ENCODE measurements around the gene CEP350.
"Not testable (repeated sequence)": the region's sequence is repeated elsewhere in the genome, so short reads cannot be mapped to it uniquely, and the experiment has no call there.

Gene CEP350

DNA sequence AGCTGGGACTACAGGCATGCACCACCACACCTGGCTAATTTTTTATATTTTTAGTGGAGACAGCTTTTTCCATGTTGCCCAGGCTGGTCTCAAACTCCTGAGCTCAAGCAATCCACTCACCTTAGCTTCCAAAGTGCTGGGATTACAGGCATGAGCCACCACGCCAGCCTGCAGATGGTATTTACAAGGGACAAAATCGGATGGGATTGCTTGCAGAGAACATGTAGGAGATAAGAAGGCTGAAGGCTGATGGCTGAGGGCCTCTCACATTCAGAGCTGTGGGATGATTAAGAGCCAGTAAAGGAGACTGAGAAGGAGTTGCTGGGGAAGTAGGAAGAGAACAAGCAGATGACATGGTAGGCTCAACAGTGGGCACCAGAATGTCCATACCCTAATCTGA, 176.0 kb downstream of the CEP350 start:
- no peak for DNase-seq

DNA sequence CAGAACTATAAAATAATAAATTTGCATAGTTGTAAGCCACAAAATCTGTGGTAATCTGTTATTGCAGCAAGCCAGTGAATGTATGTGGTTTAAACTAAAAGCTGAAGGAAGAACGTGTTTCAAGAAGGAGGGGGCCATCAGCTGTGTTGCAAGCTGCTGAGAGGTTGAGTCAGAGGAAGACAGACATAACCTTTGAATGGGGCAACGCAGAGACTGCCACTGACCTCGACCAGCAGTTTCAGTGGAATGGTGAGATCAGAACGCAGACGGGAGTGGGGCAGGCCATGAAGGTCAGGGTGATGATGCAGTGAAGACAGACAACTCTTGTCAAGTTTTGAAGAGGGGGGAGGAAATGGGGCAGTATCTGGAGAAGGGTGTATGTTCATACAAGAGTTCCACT, 176.9 kb downstream of the CEP350 start:
- DNase-seq, result no peak

DNA sequence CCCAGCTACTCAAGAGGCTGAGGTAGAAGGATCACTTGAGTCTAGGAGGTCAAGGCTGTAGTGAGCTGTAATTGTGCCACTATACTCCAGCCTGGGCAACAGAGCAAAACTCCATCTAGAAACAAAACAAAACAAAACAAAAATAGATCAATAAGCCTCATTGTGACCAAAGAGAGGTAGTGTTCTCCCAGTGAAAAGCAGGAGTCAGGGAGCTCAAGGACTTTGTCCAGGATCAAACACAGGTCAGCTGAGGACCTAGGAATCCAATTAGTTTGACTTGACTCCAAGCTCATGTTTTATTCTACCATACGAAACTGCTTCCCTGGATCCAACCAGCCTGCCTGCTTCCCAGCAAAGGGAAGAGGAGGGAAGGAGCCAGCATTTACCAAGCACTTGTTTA, 178.6 kb downstream of the CEP350 start:
- no peak for DNase-seq

DNA sequence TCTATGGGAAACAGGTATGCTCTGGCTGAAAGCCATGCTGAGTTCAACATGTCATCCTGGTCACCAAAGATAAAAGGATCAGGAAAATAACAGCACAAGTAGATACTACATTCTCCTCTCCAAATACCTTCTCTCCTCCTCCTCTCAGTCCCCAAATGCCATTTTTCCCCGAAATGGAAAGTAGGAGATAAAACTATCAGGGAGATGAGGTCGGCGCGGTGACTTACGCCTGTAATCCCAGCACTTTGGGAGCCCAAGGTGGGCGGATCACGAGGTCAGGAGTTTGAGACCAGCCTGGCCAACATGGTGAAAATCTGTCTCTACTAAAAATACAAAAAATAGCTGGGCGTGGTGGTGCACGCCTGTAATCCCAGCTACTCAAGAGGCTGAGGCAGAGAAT, 179.1 kb downstream of the CEP350 start:
- not testable (repeated sequence) for DNase-seq

DNA sequence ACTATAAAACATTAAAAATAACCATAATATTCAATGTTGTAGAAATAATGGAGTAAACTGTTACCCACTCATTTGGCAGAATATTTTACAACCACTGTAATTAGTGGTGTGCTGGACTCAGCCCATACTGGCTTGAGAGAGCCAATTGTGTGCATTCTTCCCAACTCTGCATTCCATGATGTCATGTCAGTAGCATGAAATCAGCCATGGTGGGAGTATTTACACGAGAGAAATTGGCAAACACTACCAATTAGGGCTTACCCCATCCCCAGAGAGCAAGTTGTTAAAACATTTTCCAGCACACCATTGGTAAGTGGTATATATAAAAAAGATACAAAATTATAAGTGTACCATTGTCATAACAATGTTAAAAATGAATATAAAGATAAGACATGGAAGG, 180.9 kb downstream of the CEP350 start:
- no peak for DNase-seq

DNA sequence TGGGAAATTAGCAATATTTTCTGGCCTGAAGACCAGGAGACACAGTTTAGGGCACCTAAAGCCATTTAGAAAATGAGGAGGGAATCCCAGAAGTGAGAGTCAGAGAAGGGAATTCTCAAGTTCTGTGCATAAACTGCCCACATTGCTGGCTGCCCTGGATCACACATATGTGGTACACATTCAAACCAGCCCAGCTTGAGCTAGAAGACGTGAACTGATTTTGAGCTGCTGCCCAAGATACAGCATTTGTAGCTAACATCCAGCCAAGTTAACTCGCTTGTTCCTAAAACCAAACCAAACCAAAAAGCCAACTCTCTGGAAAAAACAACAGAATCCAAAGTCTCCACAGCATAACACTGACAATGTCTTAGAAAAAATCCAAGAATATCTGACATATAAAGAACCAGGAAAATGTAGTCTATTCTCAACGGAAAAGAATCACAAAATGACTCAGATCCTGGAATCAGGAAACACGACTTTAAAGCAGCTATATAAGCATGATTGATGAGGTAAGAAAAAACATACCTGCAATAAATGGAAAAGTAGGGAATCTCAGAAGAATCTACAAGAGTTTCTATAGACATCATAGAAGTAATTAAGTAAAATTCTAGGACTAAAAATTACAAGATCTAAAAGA, 181.8 kb downstream of the CEP350 start:
- DNase-seq, result no peak

DNA sequence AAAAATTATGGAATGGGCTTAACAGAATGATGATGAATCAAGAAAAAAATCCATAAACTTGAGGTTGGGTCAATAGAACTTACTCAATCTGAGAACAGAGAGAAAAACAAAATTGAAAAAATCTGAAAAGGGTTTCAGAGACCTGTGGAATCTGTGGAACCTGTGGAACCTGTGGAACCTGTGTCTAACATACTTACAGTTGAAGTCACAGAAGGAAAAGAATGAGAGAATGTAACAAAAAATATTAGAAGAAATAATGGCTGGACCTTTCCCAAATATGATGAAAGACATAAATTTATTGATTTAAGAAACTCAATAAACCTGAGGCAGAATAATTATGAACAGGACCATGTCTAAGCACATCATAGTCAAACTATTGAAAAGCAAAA, 182.4 kb downstream of the CEP350 start:
- DNase-seq, result no peak

DNA sequence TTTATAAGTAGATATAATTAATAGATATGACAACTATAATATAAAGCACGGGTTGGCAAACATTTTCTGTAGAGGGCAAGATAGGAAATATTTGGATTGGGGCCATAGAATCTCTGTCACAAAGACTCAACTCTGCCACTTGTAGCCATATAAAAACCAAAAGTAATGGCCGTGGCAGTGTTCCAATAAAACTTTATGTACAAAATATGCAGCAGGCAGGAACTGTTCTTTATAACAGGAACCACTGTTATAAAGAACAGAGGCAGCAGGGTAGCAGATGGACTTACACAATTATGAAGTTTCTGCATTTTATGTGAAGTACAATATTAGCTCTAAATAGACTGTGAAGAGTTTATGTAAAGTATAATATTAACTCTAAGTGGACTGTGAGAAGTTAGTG, 183.2 kb downstream of the CEP350 start:
- no peak for DNase-seq

DNA sequence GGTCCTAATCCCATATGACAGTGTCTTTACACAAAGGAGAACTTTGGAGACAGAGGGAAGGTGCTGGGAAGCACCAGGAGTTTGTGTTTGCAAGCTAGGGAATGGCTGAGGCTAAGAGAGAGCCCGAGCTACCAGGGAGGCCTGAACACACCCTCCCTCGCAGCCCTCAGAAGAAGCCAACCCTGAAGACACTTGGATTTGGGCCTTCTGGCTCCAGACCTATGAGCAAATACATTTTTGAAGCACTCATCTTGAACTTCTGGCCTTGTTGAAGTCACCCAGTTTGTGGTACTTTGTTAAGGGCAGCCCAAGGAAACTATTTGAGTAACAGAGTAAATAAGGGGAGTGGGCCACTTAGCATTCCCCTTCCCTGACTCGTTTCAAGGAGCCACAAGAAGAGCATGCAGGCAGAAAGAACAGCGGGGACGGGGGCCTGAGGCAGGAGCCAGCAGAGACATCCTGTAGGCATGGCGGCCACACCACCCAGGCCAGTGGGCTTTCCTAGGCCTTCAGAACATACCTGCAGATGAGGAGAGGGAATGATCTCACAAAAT, 186.8 kb downstream of the CEP350 start:
- no peak for DNase-seq

DNA sequence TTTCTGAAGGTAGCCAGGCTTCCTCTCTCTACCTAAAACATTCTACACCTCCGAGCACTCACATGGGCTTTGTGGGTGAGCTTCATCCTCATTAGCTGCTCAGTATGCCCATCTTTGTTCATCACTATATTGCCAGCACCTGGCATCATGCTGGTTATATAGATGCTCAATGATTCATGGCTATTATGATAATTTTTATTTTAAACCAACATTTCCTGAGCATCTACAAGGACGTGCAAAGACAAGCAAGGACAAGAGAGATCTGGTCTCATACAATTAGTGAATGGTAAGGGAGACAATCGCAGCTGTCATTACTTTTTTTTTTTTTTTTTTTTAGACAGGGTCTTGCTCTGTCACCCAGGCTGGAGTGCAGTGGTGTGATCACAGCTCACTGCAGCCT, 188.7 kb downstream of the CEP350 start:
- no peak for DNase-seq

DNA sequence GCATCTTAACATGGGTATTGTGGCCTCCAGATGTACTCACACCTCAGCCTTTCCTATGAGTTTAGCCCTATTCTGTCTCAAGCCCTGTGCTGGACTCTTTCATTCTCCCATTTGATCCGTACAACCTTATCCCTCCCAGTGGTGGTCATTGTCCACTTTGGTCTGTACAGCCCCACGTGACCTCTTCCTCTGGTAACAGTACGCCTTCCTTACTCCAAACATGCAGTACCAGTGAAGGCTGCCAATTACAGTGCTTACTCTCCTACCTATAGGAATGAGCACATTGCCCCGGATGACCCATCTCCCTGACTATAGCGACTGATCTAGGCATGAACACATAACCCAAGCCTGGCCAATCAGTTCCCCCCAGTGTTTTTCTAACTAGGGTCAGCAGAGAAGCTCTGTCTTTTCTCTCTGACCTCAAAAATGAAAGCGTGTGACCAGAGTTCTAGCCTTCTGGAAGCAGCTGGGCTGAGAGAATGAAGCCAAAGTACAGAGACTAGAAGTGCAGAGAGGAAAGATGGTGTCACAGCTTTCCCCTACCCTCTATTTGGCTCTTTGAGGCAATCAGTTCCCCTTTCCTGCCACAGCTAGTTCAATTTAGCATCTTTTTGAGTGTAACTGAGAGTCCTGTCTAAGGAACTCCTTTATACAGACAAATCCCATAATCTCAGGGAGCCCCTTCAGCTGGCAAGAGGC, 190.2 kb downstream of the CEP350 start:
- no peak for DNase-seq

DNA sequence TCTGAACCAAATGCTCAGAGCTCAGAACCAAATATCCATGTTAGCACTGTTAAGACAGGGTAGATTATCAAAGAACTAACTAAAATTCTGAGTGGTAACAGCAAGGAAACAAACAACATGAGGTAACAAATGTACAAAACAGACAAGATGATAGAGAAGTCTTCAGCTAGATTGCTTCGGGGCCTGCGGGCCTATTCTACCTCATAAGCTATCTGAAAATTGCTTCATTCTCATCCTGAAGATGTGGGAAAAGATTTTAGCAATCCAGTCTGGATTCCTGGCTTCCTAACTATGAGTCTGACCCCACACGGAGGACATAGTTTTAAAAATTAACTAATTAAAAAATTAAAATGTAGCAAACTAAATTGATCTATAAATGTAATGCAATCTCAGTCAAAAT, 190.8 kb downstream of the CEP350 start:
- no peak for DNase-seq

DNA sequence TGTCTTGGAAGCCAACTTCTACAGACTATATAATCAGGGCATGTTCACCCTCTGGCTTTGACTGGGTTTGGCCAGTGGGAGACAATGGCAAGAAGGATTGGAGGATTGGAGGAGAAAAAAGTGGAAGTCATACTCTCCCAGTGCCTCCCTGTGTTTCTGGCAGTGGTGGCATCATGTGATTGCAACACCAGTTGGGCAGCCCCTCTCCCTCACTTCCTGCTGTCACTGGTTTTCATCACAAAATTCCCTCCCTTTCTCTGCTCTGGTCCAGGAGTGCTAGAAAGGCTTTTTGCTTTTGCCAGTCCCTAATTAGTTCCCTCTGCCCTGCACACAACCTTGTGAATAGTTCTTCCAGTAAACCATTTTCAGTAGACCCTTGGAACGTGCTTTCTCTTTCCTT, 196.4 kb downstream of the CEP350 start:
- no peak for DNase-seq

DNA sequence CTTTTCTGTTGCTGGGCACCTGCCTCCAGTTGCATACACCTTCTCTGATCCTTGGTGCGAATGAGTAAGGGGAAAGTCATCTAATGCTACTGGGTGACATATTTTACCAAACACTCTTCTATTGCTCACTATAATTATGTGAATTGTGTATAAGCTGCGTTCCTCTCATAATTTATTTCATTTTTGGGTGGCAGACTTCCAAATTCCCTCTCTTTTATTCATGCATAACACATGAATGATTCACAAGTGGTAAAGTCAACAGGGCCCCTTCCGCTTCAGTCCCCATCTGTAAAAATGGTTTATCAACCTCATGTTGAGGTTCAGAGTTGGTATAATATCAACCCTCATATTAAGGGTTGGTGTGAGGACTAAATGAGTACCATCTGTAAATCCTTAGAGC, 196.9 kb downstream of the CEP350 start:
- DNase-seq, result no peak

DNA sequence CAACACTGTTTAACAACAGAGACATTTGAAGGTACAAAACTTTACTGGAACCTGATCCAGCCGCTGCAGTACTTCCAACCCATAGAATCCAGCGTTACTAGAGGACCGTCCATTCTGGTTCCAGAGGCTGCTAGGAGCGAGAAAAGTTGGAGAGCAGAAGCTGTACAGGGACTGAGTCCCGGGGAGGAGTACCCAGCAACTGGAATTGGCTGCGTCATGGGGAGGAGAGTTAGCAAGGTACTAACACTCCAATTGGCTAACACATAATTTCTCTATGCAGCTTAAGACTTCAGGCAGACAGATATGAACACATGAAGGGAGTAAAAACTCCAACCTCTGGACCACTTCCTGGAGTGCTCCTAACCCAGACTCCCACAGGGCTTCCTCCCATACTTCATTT, 198.0 kb downstream of the CEP350 start:
- DNase-seq, result no peak

DNA sequence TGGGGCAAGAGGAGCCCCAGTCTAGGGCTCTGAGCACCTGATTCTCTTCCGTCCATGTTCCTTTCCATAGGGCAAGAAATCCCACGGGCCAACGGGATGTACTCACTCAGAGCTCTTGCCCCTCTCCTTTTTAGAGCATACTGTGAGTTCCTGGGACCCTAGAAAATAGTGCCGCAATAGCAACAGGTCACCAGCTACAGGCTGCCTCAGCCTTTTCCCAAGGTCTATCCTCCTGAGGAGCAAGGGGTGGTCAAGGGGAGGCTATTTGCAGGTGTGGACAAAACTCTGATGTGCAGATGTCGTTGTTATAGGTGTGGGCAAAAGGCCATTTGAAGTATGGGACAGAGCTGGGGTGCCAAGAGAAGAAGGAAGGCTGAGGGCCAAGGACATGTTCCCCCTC, 198.4 kb downstream of the CEP350 start:
- DNase-seq, result no peak

DNA sequence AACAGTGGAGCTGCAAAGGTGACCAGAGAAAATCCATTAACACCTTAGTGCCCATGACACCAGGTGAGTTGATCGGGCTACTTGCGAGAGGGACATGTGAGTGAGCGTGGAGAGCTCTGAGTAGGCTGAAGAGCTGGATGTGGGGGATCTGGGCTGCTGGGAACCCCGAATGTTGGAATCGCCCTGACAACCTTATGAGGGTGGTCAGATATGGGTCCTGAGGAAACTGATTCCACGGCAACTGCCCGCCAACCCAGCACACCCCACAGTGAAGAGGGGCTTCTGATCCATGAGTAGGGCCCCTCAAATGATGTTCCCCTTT, 199.4 kb downstream of the CEP350 start:
- DNase-seq, result peak; percentile 63

DNA sequence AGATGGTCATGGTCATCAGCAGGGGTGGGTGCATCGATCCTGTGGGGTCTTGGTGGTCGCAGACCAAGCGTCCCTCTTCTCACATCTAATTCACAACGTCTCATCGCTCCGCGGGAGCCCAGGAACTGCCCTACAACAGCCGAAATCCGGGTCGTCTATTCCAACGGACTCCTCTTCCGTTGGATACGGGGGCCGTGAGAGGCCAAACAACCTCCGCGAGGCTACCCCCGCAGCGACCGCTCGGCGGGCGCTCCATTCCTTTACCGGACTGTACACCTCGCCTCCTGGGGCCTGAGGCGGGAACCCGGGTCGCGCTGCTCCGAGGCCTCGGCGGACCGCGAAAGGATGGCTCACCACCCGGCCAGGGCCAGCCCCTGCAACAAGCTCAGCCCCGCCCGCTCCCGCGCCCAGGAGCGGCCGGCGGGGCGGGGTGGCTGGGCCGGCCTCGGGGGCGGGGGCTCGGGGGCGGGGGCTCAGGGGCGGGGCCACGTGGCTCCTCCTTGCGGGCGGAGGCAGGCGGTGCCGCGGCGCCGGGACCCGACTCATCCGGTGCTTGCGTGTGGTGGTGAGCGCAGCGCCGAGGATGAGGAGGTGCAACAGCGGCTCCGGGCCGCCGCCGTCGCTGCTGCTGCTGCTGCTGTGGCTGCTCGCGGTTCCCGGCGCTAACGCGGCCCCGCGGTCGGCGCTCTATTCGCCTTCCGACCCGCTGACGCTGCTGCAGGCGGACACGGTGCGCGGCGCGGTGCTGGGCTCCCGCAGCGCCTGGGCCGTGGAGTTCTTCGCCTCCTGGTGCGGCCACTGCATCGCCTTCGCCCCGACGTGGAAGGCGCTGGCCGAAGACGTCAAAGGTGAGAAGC, 199.9 kb downstream of the CEP350 start, which contains the start of gene QSOX1:
QSOX1 (plus strand) TSS at position 545 of the 857 bp plus-strand sequence; CDS start at position 584, 39 bp downstream.
- DNase-seq, result peak; percentile 91

DNA sequence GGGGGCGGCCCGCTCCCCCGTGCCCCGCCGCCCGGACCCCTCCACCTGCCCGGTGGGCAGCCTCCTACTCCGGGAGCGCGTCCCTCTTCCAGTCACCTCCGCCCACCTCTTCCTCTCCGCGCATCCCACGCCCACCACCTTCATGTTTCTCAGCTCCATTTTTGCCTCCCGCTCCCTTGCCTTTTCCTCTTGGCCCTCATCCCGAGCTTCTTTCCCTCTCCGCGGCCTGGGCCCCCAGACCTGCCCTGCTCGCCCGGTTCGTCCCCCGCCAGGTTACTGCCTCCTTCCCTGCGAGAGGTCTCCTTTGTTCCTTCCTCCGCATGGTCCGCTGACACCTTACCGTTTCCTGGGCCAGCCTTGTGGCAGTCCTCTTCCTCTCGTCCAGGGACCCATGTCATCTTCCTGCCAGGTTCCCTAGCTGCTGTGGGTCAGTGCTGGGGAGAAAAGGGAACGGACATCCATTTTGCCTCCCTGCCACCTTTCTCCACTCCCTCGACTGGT, 200.6 kb downstream of the CEP350 start:
- DNase-seq, result no peak

DNA sequence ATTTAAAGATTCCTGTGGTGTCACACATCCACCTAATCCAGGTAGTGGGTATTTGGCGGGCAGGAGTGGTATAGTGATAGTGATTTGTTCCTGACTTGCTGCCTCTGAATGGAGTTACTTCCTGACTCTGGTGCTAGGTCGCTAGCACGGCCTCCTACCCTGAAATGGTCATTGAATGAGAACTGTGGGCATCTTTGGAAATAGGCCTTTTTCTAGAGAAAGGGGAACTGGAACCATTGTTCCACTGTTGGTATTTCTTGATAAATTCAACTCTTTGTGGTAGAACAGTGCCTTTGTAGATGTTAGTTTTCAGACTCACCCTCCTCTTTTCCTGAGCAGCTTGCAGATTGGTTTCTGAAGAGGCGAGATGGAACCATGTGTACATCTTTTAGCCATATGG, 201.6 kb downstream of the CEP350 start:
- no peak for DNase-seq

DNA sequence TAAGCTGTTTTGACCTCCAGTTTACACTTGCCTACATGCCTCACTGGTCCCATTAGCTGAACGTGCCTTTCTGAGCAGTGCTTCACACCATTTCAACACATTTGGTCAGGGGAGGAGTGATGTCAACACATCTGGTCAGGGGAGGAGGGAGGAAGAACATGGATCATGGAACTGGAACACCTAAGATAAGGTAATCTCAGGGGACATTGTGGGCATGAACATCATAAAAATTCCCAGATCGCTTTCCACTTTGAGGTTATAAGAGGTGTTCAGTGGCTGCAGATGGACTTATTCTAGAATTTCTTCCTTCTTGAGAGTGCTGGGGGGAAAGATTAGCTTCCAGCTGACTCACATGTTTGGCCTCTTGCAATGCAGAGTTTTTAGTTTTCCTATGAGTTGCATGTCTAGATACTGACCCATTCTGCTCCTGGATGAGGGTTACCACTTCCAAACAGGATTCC, 202.1 kb downstream of the CEP350 start:
- no peak for DNase-seq

DNA sequence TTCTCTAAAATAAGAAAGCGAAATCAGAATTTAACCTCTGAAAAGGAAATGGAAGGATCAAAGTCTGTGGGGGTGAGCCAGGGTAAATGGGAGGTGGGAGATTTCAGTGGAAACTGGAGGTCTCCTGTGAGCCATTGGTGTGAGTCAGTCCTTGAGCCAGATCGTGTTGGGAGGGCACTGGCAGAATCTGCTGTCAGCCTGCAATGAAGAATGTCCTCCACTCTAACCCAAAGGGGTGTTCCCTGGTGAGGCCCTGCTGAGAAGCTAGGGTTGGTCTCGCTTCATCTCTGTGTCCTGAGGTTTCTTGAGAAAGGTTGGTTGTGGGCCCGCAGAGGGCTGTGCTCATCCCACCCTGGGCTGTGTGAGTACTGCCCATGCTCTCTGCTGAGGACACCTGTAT, 202.5 kb downstream of the CEP350 start:
- no peak for DNase-seq

DNA sequence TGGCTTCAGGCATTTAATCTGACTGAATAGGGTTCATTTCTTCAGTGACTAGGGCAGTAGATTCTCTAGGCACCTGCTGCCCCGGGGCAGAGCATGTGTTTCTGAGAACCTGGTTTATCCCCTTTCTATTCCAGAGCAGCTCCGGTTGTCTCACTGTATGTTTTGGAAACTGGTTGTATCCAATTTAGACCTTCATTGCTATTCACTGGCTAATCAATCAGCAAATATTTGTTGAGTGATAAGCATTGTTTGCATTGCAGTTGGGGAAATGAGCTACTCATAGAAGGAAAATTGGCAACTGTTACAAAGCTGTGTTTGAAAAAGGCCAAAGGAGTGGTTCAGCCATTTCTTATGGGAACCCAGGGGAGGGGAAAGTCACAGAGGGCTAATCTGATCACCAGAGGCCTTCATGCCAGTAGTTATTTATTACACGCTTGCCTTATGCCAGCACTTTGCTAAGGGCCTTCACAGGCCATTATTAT, 203.0 kb downstream of the CEP350 start:
- no peak for DNase-seq

All from midbrain (tissue), 1 donor.